ENCODE results near the gene BMP8B.
A peak's percentile ranks its signal among the peaks of the same experiment; 100 is the strongest.

The BMP8B gene

GRCh38 chr1:39755965-39756659 is 32.6 kb downstream of the BMP8B start:
- no peak for DNase-seq

GRCh38 chr1:39754906-39755504 is 33.7 kb downstream of the BMP8B start:
- DNase-seq, result no peak

- no peak for DNase-seq
These were observed 34.6 kb downstream of the BMP8B start for GRCh38 chr1:39754026-39754570.

GRCh38 chr1:39753132-39754025 is 35.3 kb downstream of the BMP8B start:
- DNase-seq, result no peak

GRCh38 chr1:39752703-39753102 is 36.0 kb downstream of the BMP8B start:
- DNase-seq, result no peak

GRCh38 chr1:39751595-39751994 is 37.1 kb downstream of the BMP8B start:
- no peak for DNase-seq

- DNase-seq, result no peak
These were observed 43.5 kb downstream of the BMP8B start for GRCh38 chr1:39745016-39745670.

- peak; percentile 97 for DNase-seq
These were observed 49.9 kb downstream of the BMP8B start, which contains the start of gene PPIE for GRCh38 chr1:39738622-39739366. TSS of gene PPIE (plus strand) at chr1:39738882. CDS start at chr1:39738901, 19 bp downstream.

GRCh38 chr1:39737546-39738169 is 51.0 kb downstream of the BMP8B start:
- DNase-seq, result no peak

- no peak for DNase-seq
These were observed 52.9 kb downstream of the BMP8B start for GRCh38 chr1:39735731-39736130.

GRCh38 chr1:39733161-39733560 is 55.5 kb downstream of the BMP8B start:
- DNase-seq, result no peak

- DNase-seq, result no peak
These were observed 55.9 kb downstream of the BMP8B start for GRCh38 chr1:39732730-39733129.

- no peak for DNase-seq
These were observed 58.8 kb downstream of the BMP8B start for GRCh38 chr1:39729842-39730241.

GRCh38 chr1:39729030-39729429 is 59.6 kb downstream of the BMP8B start:
- no peak for DNase-seq

- DNase-seq, result no peak
These were observed 60.7 kb downstream of the BMP8B start for GRCh38 chr1:39727932-39728317.

GRCh38 chr1:39727221-39727931 is 61.3 kb downstream of the BMP8B start:
- DNase-seq, result no peak

- DNase-seq, result no peak
These were observed 62.1 kb downstream of the BMP8B start for GRCh38 chr1:39726600-39726999.

GRCh38 chr1:39722495-39722894 is 66.2 kb downstream of the BMP8B start:
- DNase-seq, result no peak

- DNase-seq, result no peak
These were observed 67.0 kb downstream of the BMP8B start for GRCh38 chr1:39721664-39722063.

- no peak for DNase-seq
These were observed 68.3 kb downstream of the BMP8B start for GRCh38 chr1:39720094-39720999.
